Measurements from ENCODE around the gene GPI. TPM values are rescaled to one million over a fixed set of nuclear protein-coding genes. Genes with fewer than 3 reads are reported as not detected.

The GPI gene
- total and polyA plus RNA-seq, 2 donors, result 67.7 to 206 TPM

GRCh38 chr19:34408411-34408810 is 43.4 kb downstream of the GPI start:
- Histone ChIP-seq H3K36me3 (ENCODE audit: insufficient read depth) (no peaks in the 10 kb centered on the region), H3K4me3 (ENCODE audit: low read depth, low read length) (no peak overlapping the region), H3K4me1 (ENCODE audit: insufficient read depth) (no peaks in the 10 kb centered on the region), H3K27ac (ENCODE audit: low read depth) (no peak overlapping the region)
- no peak for DNase-seq (ENCODE audit: extremely low spot score)
- 90% methylated on average over 8 of the region's 8 CpGs for WGBS

DNA sequence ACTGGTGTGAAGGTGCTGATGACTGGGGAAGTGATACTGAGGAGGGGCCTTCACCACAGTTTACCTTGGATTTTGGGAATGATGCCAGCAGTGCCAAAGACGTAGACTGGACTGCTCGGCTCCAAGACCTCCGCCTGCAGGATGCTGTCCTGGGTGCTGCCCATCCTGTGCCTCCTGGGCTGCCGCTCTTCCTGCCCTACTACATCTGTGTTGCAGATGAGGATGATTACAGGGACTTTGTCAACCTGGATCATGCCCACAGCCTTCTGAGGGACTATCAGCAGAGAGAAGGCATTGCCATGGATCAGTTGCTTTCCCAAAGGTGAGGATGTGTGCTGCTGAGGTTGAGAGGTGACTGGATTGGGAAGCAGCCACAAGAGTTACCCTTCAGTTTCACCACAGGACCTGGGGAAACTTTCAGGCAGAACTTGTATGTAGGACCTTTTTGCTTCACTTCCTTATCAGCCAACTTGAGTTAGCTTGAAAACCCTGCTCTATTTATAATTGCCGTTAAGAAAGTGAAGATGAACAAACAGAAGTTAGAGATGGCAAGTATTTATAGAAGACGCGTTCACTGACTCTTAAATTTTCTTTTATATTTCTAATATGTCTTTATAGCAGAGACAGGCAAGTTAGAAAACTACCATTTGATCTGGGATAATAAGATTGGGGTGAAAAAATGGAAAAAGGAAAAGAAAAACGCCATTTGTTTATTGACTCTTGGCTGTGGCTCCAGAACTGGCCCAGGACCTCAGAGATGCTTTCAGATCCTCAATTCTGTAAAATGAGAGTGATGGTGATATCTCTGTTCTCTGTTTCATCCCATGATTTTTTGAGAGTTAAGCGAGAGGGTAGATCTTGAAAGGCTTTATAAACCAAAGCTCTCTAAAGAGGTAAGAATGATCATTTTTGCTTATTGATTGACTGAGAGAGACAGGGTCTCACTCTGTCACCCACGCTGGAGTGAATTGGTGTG is 44.5 kb downstream of the GPI start:
- no peaks in the 10 kb centered on the region for H3K4me1 ChIP-seq (ENCODE audit: insufficient read depth)
- no peak overlapping the region for H3K4me3 ChIP-seq (ENCODE audit: low read depth, low read length)
- WGBS, result 87% methylated on average over 10 of the region's 10 CpGs
- no peak for DNase-seq (ENCODE audit: extremely low spot score)
- no peaks in the 10 kb centered on the region for H3K36me3 ChIP-seq (ENCODE audit: insufficient read depth)
- H3K27ac ChIP-seq (ENCODE audit: low read depth), result no peak overlapping the region

DNA sequence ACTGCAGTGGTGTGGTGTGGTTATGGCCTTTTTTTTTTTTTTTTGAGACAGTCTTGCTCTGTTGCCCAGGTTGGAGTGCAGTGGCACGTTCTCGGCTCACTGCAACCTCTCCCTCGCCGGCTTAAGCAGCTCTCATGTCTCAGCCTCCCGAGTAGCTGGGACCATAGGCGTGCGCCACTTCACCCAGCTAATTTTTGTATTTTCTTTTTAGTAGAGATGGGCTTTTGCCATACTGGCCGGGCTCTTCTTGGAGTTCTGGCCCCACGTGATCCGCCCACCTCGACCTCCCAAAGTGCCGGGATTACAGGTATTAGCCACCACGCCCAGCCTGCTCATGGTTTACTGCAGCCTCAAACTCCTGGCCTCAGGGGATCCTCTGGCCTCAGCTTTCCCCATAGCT is 46.2 kb downstream of the GPI start:
- no peak overlapping the region for H3K27ac ChIP-seq (ENCODE audit: low read depth)
- 98% methylated on average over 13 of the region's 13 CpGs for WGBS
- DNase-seq (ENCODE audit: extremely low spot score), result no peak
- H3K4me3 ChIP-seq (ENCODE audit: low read depth, low read length), result no peak overlapping the region
- no peaks in the 10 kb centered on the region for H3K36me3 ChIP-seq (ENCODE audit: insufficient read depth)
- no peaks in the 10 kb centered on the region for H3K4me1 ChIP-seq (ENCODE audit: insufficient read depth)

DNA sequence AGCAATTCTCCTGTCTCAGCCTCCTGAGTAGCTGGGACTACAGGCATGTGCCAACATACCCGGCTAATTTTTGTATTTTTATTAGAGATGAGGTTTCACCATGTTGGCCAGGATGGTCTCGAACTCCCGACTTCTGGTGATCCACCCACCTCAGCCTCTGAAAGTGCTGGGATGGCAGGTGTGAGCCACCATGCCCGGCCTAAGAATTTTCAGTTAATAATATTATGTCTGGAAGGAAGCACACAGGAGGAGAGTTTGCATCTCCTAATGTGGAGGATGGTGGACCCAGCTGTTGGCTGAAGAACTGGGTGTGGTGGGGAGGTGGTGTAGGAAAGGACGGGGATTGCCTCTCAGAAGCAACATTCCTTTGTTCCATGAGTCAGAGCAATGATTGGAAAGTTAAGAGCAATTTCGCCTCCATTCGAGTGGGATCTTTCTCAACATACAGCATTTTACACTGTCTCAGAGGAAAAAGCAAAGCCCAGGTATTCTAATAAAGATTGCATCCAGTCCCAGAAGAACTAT is 51.1 kb downstream of the GPI start:
- H3K27ac ChIP-seq (ENCODE audit: low read depth), result no peak overlapping the region
- no peak overlapping the region for H3K4me3 ChIP-seq (ENCODE audit: low read depth, low read length)
- no peaks in the 10 kb centered on the region for H3K4me1 ChIP-seq (ENCODE audit: insufficient read depth)
- no peaks in the 10 kb centered on the region for H3K36me3 ChIP-seq (ENCODE audit: insufficient read depth)
- no peak for DNase-seq (ENCODE audit: extremely low spot score)
- WGBS, result 95% methylated on average over 7 of the region's 7 CpGs

GRCh38 chr19:34418300-34418699 is 53.3 kb downstream of the GPI start:
- no peaks in the 10 kb centered on the region for H3K4me1 ChIP-seq (ENCODE audit: insufficient read depth)
- no peak for DNase-seq (ENCODE audit: extremely low spot score)
- no peaks in the 10 kb centered on the region for H3K36me3 ChIP-seq (ENCODE audit: insufficient read depth)
- no peak overlapping the region for H3K4me3 ChIP-seq (ENCODE audit: low read depth, low read length)
- no peak overlapping the region for H3K27ac ChIP-seq (ENCODE audit: low read depth)
- 96% methylated on average over 4 of the region's 4 CpGs for WGBS

DNA sequence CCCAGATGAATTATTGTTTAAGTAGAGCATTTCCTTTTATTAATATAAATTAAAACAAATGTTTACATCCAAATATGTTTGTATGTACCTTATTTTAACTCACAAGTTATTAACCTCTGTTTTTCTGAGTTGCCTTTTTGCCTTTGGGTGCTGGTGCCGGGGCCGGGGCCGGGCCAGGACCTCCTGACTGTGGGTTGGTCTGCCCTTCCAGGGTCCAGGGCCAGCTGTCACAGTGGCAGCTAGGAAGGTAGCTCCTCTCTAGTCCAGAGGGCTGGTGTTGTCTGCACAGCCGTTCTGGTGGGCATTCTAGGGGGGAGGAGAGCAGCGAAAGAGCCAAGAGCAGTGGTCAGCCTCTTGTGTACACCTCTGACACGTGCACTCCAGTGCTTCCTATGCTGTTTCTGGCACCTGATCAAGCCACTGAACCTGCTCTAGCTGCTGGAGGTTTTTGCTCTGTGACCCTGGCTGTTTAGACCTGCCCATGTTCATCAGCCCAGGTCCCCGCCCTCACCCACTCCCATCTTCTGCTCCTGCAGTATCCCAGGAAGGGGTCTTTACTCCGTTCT is 61.2 kb downstream of the GPI start:
- no peak overlapping the region for H3K27ac ChIP-seq (ENCODE audit: low read depth)
- no peaks in the 10 kb centered on the region for H3K36me3 ChIP-seq (ENCODE audit: insufficient read depth)
- H3K4me1 ChIP-seq (ENCODE audit: insufficient read depth), result peaks cover 2% of the 10 kb centered on the region
- 84% methylated on average over 8 of the region's 8 CpGs for WGBS
- no peak for DNase-seq (ENCODE audit: extremely low spot score)
- H3K4me3 ChIP-seq (ENCODE audit: low read depth, low read length), result no peak overlapping the region

DNA sequence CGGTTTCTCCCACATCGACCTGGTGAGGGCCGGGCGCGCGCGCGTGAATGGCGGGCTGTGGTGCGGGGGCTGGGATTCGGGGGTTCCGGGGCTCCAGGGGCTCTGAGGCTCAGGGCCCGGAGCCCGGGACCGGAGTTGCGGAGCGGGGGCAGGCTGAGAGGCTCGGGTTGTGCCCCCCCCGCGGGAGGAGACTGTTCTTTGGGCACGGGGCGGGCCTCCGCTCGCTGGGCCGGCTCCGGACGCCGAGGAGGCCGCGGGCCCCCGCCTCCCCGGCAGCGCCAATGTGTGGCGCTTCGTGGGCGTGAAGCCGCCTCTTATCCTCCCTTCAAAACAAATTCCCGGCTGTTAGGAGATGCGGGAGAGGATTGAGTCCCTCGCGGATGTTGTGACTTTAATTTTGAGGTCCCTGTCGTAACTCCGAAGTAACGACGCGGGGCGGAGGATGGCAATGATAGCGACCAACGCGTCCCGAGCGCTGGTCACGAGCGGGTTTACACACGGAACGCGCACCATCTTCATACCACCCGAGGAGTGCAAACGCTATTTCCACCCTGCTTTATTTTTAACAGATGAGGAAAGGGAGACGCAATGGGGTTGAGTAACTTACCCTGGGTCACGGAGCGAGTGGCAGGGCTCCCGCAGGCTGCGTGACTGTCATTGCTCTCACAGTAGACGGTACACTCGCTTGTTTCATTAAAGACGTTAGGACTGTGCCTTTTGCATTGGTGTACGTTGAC is 63.7 kb downstream of the GPI start:
- under 1% methylated on average over 68 of the region's 68 CpGs for WGBS
- Histone ChIP-seq H3K4me3 (ENCODE audit: low read depth, low read length) (peak overlapping the region; percentile 98), H3K27ac (ENCODE audit: low read depth) (peak overlapping the region; percentile 55), H3K4me1 (ENCODE audit: insufficient read depth) (peaks cover 2% of the 10 kb centered on the region), H3K36me3 (ENCODE audit: insufficient read depth) (no peaks in the 10 kb centered on the region)
- no peak for DNase-seq (ENCODE audit: extremely low spot score)

GRCh38 chr19:34429553-34429952 is 64.6 kb downstream of the GPI start:
- Histone ChIP-seq H3K4me1 (ENCODE audit: insufficient read depth) (peaks cover 2% of the 10 kb centered on the region), H3K27ac (ENCODE audit: low read depth) (no peak overlapping the region), H3K36me3 (ENCODE audit: insufficient read depth) (no peaks in the 10 kb centered on the region), H3K4me3 (ENCODE audit: low read depth, low read length) (peak overlapping the region; percentile 4)
- WGBS, result 72% methylated on average over 9 of the region's 9 CpGs
- DNase-seq (ENCODE audit: extremely low spot score), result no peak

GRCh38 chr19:34430738-34431625 is 66.0 kb downstream of the GPI start:
- no peak for DNase-seq (ENCODE audit: extremely low spot score)
- Histone ChIP-seq H3K27ac (ENCODE audit: low read depth) (no peak overlapping the region), H3K4me3 (ENCODE audit: low read depth, low read length) (no peak overlapping the region), H3K36me3 (ENCODE audit: insufficient read depth) (peaks cover 3% of the 10 kb centered on the region), H3K4me1 (ENCODE audit: insufficient read depth) (peaks cover 2% of the 10 kb centered on the region)
- WGBS, result 38% methylated on average over 6 of the region's 6 CpGs

DNA sequence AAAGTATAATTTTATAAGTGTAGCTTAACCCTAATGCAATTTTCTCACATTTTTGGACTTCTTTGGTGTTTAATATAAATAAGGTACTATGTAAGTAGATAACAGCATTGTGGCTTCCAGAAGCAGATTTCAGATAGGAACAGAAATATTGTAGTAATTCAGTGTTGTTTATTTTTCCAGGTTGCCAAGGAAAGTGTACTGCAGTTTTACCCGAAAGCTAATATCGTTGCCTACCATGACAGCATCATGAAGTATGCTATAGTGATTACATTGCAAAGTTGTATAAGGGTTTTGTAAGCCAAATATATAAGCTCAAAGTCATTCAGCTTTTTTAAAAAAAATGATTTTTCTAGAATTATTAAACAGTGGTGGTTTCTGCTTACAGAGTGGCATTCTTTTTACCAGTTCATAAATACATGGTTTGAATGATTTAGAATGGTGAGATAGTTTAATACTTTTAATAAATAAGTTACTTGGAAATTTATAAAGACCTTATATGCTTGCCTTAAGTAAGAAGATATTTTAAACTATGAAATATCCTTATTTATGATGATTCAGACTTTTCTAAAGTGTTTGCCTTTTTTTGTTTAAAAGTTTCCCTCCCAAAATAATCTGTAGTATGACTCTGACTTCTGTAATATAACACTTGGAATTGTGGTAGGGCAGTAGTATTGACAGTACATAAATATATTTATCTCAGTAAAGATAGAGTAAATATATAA is 66.8 kb downstream of the GPI start:
- WGBS, result 28% methylated on average over 2 of the region's 2 CpGs
- Histone ChIP-seq H3K36me3 (ENCODE audit: insufficient read depth) (peaks cover 3% of the 10 kb centered on the region), H3K4me1 (ENCODE audit: insufficient read depth) (peaks cover 2% of the 10 kb centered on the region), H3K4me3 (ENCODE audit: low read depth, low read length) (no peak overlapping the region), H3K27ac (ENCODE audit: low read depth) (no peak overlapping the region)
- no peak for DNase-seq (ENCODE audit: extremely low spot score)

DNA sequence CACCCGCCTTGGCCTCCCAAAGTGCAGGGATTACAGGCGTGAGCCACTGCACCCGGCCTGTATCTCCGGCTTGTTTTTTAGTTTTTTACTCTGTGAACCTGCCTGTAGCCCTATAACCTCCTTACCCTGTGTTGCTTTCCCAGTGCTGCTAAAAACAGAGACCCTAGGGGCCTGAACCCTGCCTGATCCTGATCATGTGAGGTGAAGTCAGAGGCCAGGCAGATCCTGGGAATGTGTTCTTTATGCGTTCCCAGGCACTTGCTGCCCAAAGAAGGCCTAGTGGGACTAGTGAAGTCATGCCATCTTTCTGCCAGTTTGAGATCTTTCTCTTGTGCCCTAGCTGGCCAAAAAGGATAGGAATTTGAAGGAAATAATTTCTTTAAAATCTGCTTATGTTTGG is 67.8 kb downstream of the GPI start:
- DNase-seq (ENCODE audit: extremely low spot score), result no peak
- Histone ChIP-seq H3K27ac (ENCODE audit: low read depth) (no peak overlapping the region), H3K4me3 (ENCODE audit: low read depth, low read length) (no peak overlapping the region), H3K4me1 (ENCODE audit: insufficient read depth) (peaks cover 2% of the 10 kb centered on the region), H3K36me3 (ENCODE audit: insufficient read depth) (peaks cover 3% of the 10 kb centered on the region)
- WGBS, result 73% methylated on average over 5 of the region's 5 CpGs

- 90% methylated on average over 3 of the region's 3 CpGs for WGBS
- no peak for DNase-seq (ENCODE audit: extremely low spot score)
- H3K27ac ChIP-seq (ENCODE audit: low read depth), result no peak overlapping the region
- H3K4me1 ChIP-seq (ENCODE audit: insufficient read depth), result no peaks in the 10 kb centered on the region
- peaks cover 3% of the 10 kb centered on the region for H3K36me3 ChIP-seq (ENCODE audit: insufficient read depth)
- H3K4me3 ChIP-seq (ENCODE audit: low read depth, low read length), result no peak overlapping the region
Observed at GRCh38 chr19:34436716-34437115, 71.7 kb downstream of the GPI start.

Measured in urinary bladder (tissue), 4 donors.